Measurements from ENCODE around the gene SULT6B1. TPM values are rescaled to one million over a fixed set of nuclear protein-coding genes. Genes with fewer than 3 reads are reported as not detected.
"Not testable (repeated sequence)": the region's sequence is repeated elsewhere in the genome, so short reads cannot be mapped to it uniquely, and the experiment has no call there.

Gene SULT6B1
- total and polyA plus RNA-seq, 2 of the 4 experiments (the other 2 are of a cell fraction): not detected

DNA sequence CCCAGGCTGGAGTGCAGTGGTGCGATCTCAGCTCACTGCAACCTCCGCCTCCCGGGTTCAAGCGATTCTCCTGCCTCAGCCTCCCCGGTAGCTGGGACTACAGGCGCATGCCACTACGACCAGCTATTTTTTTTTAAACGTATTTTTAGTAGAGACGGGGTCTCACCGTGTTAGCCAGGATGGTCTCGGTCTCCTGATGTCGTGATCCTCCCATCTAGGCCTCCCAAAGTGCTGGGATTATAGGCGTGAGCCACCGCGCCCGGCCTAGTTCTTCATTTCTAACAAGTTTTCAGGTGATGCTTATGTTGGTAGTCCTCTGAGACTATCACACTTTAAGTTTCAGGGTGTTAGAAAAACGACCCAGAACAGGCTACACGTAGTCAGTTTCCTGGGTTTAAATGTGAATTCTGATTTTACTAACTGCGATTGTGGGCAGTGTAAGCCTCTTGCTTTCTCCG, 7.4 kb upstream of the SULT6B1 start:
- peaks cover 13 to 48% of the 10 kb centered on the region in 2 experiments for H3K79me1 ChIP-seq (ENCODE audit: low read depth in 1 of 2, low read length in 2 of 2)
- H2AK5ac ChIP-seq (ENCODE audit: low read depth, low read length); ATAC-seq (ENCODE audit: low read depth); H3K9me3 ChIP-seq (ENCODE audit: control insufficient read depth, insufficient read depth, low read length); DNase-seq; H4K20me1 ChIP-seq (ENCODE audit: insufficient read depth, low read length); H3K27me3 ChIP-seq (ENCODE audit: control insufficient read depth, insufficient read depth, low read length); intact Hi-C loops (cut with micrococcal nuclease); in situ Hi-C loops (cut with MboI; ENCODE audit: low sequenced_read_pairs); H3K9ac ChIP-seq (ENCODE audit: low read depth, low read length); BruUV-seq (replicated peaks); POLR2A ChIA-PET (ENCODE audit: unreplicated experiment); dilution Hi-C loops (cut with HindIII; ENCODE audit: low sequenced_read_pairs, unreplicated experiment); H2BK20ac ChIP-seq (ENCODE audit: low read depth, low read length); H3K4me1 ChIP-seq (ENCODE audit: control insufficient read depth, insufficient read depth, low read length); H3K27ac ChIP-seq (ENCODE audit: insufficient read depth, low read length); H3K9me1 ChIP-seq (ENCODE audit: insufficient read depth, low read length); H3K36me3 ChIP-seq (ENCODE audit: control insufficient read depth, insufficient read depth, low read length); H3K23ac ChIP-seq (ENCODE audit: low read depth, low read length): not testable (repeated sequence)
- H2BK5ac ChIP-seq (ENCODE audit: low read depth, low read length, poor library complexity, severe bottlenecking): peak overlapping the region; percentile 82
- WGBS, 2 experiments (ENCODE audit: extremely low coverage in 2 of 2, insufficient read length in 1 of 2): 96% methylated on average over 9 of the region's 20 CpGs; no CpG with 5 or more reads in 1 of the 2 experiments
- peak overlapping the region; percentile 7; the same call in 1 of the 2 replicates for H3K18ac ChIP-seq (ENCODE audit: low read depth, low read length)
- H4K5ac ChIP-seq (ENCODE audit: low read depth, low read length): peak overlapping the region; percentile 88
- peak overlapping the region; percentile 33; the same call in 1 of the 2 replicates for H3K56ac ChIP-seq (ENCODE audit: extremely low read depth, insufficient read depth, low read length)
- H2AK9ac ChIP-seq (replicated peaks; ENCODE audit: low read depth, low read length, poor library complexity): peak overlapping the region; percentile 96
- peak overlapping the region; percentile 83 for H3K14ac ChIP-seq (replicated peaks; ENCODE audit: low read depth, low read length)
- peak overlapping the region; percentile 100 for H2AFZ ChIP-seq (replicated peaks; ENCODE audit: low read length, poor library complexity)
- H3K4ac ChIP-seq (ENCODE audit: low read depth, low read length): peak overlapping the region; percentile 88
- peak overlapping the region; percentile 98 for H3K4me2 ChIP-seq (ENCODE audit: low read depth, low read length)
- H2BK120ac ChIP-seq (ENCODE audit: low read depth, low read length): 0 out of 2 replicates have a peak overlapping the region, but pooled peaks have one; percentile 5
- H4K91ac ChIP-seq (ENCODE audit: insufficient read depth, low read depth, low read length): peak overlapping the region; percentile 86
- H2BK15ac ChIP-seq (ENCODE audit: low read depth, low read length): peak overlapping the region; percentile 27; the same call in 1 of the 3 replicates
- CTCF ChIA-PET: interaction anchor here (0.6 kb wide), 1 partner anchor 1360 kb away, joined by 3 read pairs; no protein-coding TSS in a partner anchor
- H4K8ac ChIP-seq (ENCODE audit: low read depth in 2 of 2, low read length in 2 of 2): peak overlapping the region; percentile 70 to 100
- peak overlapping the region; percentile 78 for H3K4me3 ChIP-seq (ENCODE audit: insufficient read depth, low read depth, low read length)

All from IMR-90 (cell line).